ENCODE results near the gene THSD7A.

The THSD7A gene

GRCh38 chr7:11787534-11787933 is 44.5 kb downstream of the THSD7A start:
- Mint-ChIP-seq H3K9me3 (no peaks in the 10 kb centered on the region), H3K4me3 (no peak overlapping the region), H3K27ac (no peak overlapping the region), H3K36me3 (ENCODE audit: low read depth) (no peaks in the 10 kb centered on the region), H3K27me3 (ENCODE audit: low read depth) (no peaks in the 10 kb centered on the region), H3K4me1 (ENCODE audit: low read depth) (no peaks in the 10 kb centered on the region)
- DNase-seq (ENCODE audit: low spot score): no peak

- H3K36me3 Mint-ChIP-seq (ENCODE audit: low read depth): no peaks in the 10 kb centered on the region
Measured at GRCh38 chr7:11786186-11786585, 45.8 kb downstream of the THSD7A start.

GRCh38 chr7:11784769-11785536 is 47.0 kb downstream of the THSD7A start:
- no peaks in the 10 kb centered on the region for H3K27me3 Mint-ChIP-seq (ENCODE audit: low read depth)
- no peaks in the 10 kb centered on the region for H3K36me3 Mint-ChIP-seq (ENCODE audit: low read depth)
- H3K27ac Mint-ChIP-seq: no peak overlapping the region
- no peak for DNase-seq (ENCODE audit: low spot score)
- H3K9me3 Mint-ChIP-seq: no peaks in the 10 kb centered on the region
- no peaks in the 10 kb centered on the region for H3K4me1 Mint-ChIP-seq (ENCODE audit: low read depth)
- no peak overlapping the region for H3K4me3 Mint-ChIP-seq

More at GRCh38 chr7:11786186-11786585, 45.8 kb downstream of the THSD7A start:
- Mint-ChIP-seq H3K27me3 (ENCODE audit: low read depth) (no peaks in the 10 kb centered on the region), H3K9me3 (no peaks in the 10 kb centered on the region), H3K27ac (no peak overlapping the region), H3K4me3 (no peak overlapping the region), H3K4me1 (ENCODE audit: low read depth) (no peaks in the 10 kb centered on the region)
- DNase-seq (ENCODE audit: low spot score): no peak

- no peaks in the 10 kb centered on the region for H3K36me3 Mint-ChIP-seq (ENCODE audit: low read depth)
- H3K27me3 Mint-ChIP-seq (ENCODE audit: low read depth): no peaks in the 10 kb centered on the region
- no peak overlapping the region for H3K27ac Mint-ChIP-seq
- no peaks in the 10 kb centered on the region for H3K9me3 Mint-ChIP-seq
- DNase-seq (ENCODE audit: low spot score): no peak
- H3K4me3 Mint-ChIP-seq: no peak overlapping the region
- no peaks in the 10 kb centered on the region for H3K4me1 Mint-ChIP-seq (ENCODE audit: low read depth)
Measured at GRCh38 chr7:11779864-11780674, 51.9 kb downstream of the THSD7A start.

- no peaks in the 10 kb centered on the region for H3K27me3 Mint-ChIP-seq (ENCODE audit: low read depth)
- no peaks in the 10 kb centered on the region for H3K9me3 Mint-ChIP-seq
- H3K27ac Mint-ChIP-seq: no peak overlapping the region
- no peaks in the 10 kb centered on the region for H3K36me3 Mint-ChIP-seq (ENCODE audit: low read depth)
- H3K4me3 Mint-ChIP-seq: no peak overlapping the region
- DNase-seq (ENCODE audit: low spot score): no peak
- no peaks in the 10 kb centered on the region for H3K4me1 Mint-ChIP-seq (ENCODE audit: low read depth)
Measured at GRCh38 chr7:11776039-11776438, 56.0 kb downstream of the THSD7A start.

GRCh38 chr7:11775401-11775800 is 56.6 kb downstream of the THSD7A start:
- Mint-ChIP-seq H3K9me3 (no peaks in the 10 kb centered on the region), H3K4me3 (no peak overlapping the region), H3K36me3 (ENCODE audit: low read depth) (no peaks in the 10 kb centered on the region), H3K27me3 (ENCODE audit: low read depth) (no peaks in the 10 kb centered on the region), H3K27ac (no peak overlapping the region), H3K4me1 (ENCODE audit: low read depth) (no peaks in the 10 kb centered on the region)
- no peak for DNase-seq (ENCODE audit: low spot score)

GRCh38 chr7:11768263-11768662 is 63.7 kb downstream of the THSD7A start:
- no peaks in the 10 kb centered on the region for H3K36me3 Mint-ChIP-seq (ENCODE audit: low read depth)
- H3K27ac Mint-ChIP-seq: no peak overlapping the region
- no peaks in the 10 kb centered on the region for H3K4me1 Mint-ChIP-seq (ENCODE audit: low read depth)
- DNase-seq (ENCODE audit: low spot score): no peak
- no peak overlapping the region for H3K4me3 Mint-ChIP-seq
- H3K27me3 Mint-ChIP-seq (ENCODE audit: low read depth): no peaks in the 10 kb centered on the region
- H3K9me3 Mint-ChIP-seq: no peaks in the 10 kb centered on the region

- Mint-ChIP-seq H3K27me3 (ENCODE audit: low read depth) (no peaks in the 10 kb centered on the region), H3K27ac (no peak overlapping the region), H3K36me3 (ENCODE audit: low read depth) (no peaks in the 10 kb centered on the region), H3K4me1 (ENCODE audit: low read depth) (no peaks in the 10 kb centered on the region), H3K4me3 (no peak overlapping the region), H3K9me3 (no peaks in the 10 kb centered on the region)
- DNase-seq (ENCODE audit: low spot score): no peak
Measured at GRCh38 chr7:11767148-11767547, 64.8 kb downstream of the THSD7A start.

GRCh38 chr7:11760372-11760771 is 71.6 kb downstream of the THSD7A start:
- H3K4me3 Mint-ChIP-seq: no peak overlapping the region
- no peaks in the 10 kb centered on the region for H3K27me3 Mint-ChIP-seq (ENCODE audit: low read depth)
- H3K27ac Mint-ChIP-seq: no peak overlapping the region
- no peaks in the 10 kb centered on the region for H3K36me3 Mint-ChIP-seq (ENCODE audit: low read depth)
- DNase-seq (ENCODE audit: low spot score): no peak
- H3K9me3 Mint-ChIP-seq: no peaks in the 10 kb centered on the region
- no peaks in the 10 kb centered on the region for H3K4me1 Mint-ChIP-seq (ENCODE audit: low read depth)

- no peak for DNase-seq (ENCODE audit: low spot score)
- Mint-ChIP-seq H3K36me3 (ENCODE audit: low read depth) (no peaks in the 10 kb centered on the region), H3K4me3 (no peak overlapping the region), H3K27ac (no peak overlapping the region), H3K27me3 (ENCODE audit: low read depth) (no peaks in the 10 kb centered on the region), H3K4me1 (ENCODE audit: low read depth) (no peaks in the 10 kb centered on the region), H3K9me3 (no peaks in the 10 kb centered on the region)
Measured at GRCh38 chr7:11758627-11759111, 73.3 kb downstream of the THSD7A start.

GRCh38 chr7:11757153-11757552 is 74.8 kb downstream of the THSD7A start:
- no peak overlapping the region for H3K4me3 Mint-ChIP-seq
- no peaks in the 10 kb centered on the region for H3K36me3 Mint-ChIP-seq (ENCODE audit: low read depth)
- no peak overlapping the region for H3K27ac Mint-ChIP-seq
- no peaks in the 10 kb centered on the region for H3K9me3 Mint-ChIP-seq
- no peaks in the 10 kb centered on the region for H3K27me3 Mint-ChIP-seq (ENCODE audit: low read depth)
- no peak for DNase-seq (ENCODE audit: low spot score)
- H3K4me1 Mint-ChIP-seq (ENCODE audit: low read depth): no peaks in the 10 kb centered on the region

- Mint-ChIP-seq H3K27ac (no peak overlapping the region), H3K36me3 (ENCODE audit: low read depth) (no peaks in the 10 kb centered on the region), H3K4me3 (no peak overlapping the region), H3K27me3 (ENCODE audit: low read depth) (no peaks in the 10 kb centered on the region), H3K4me1 (ENCODE audit: low read depth) (no peaks in the 10 kb centered on the region), H3K9me3 (no peaks in the 10 kb centered on the region)
- no peak for DNase-seq (ENCODE audit: low spot score)
Measured at GRCh38 chr7:11754933-11755332, 77.1 kb downstream of the THSD7A start.

- no peak overlapping the region for H3K27ac Mint-ChIP-seq
- no peaks in the 10 kb centered on the region for H3K9me3 Mint-ChIP-seq
- H3K27me3 Mint-ChIP-seq (ENCODE audit: low read depth): no peaks in the 10 kb centered on the region
- H3K36me3 Mint-ChIP-seq (ENCODE audit: low read depth): no peaks in the 10 kb centered on the region
- no peak overlapping the region for H3K4me3 Mint-ChIP-seq
- DNase-seq (ENCODE audit: low spot score): no peak
- no peaks in the 10 kb centered on the region for H3K4me1 Mint-ChIP-seq (ENCODE audit: low read depth)
Measured at GRCh38 chr7:11754123-11754522, 77.9 kb downstream of the THSD7A start.

GRCh38 chr7:11753433-11753832 is 78.6 kb downstream of the THSD7A start:
- H3K9me3 Mint-ChIP-seq: no peaks in the 10 kb centered on the region
- no peaks in the 10 kb centered on the region for H3K36me3 Mint-ChIP-seq (ENCODE audit: low read depth)
- no peak overlapping the region for H3K4me3 Mint-ChIP-seq
- H3K4me1 Mint-ChIP-seq (ENCODE audit: low read depth): no peaks in the 10 kb centered on the region
- DNase-seq (ENCODE audit: low spot score): no peak
- no peaks in the 10 kb centered on the region for H3K27me3 Mint-ChIP-seq (ENCODE audit: low read depth)
- no peak overlapping the region for H3K27ac Mint-ChIP-seq
